Mononuclear cell (primary cell): ENCODE data around the gene RABEP1. TPM values are rescaled to one million over a fixed set of nuclear protein-coding genes. Genes with fewer than 3 reads are reported as not detected.

Source experiments
- H3K27me3 ChIP-seq: 2 replicates; pipeline ENCODE4 v1.6.0; 2011; ENCODE audit warnings: low read length, control low read depth; ENCODE audit not compliant: insufficient read depth
- H3K4me1 ChIP-seq: 2 replicates; pipeline ENCODE4 v1.5.1; 2011; ENCODE audit warnings: mild to moderate bottlenecking, low read length, control low read depth; ENCODE audit not compliant: insufficient read depth
- H3K4me3 ChIP-seq: 2 replicates; pipeline ENCODE4 v1.5.1; 2011; ENCODE audit warnings: mild to moderate bottlenecking, low read length, moderate library complexity
- H3K9me3 ChIP-seq: 2 replicates; pipeline ENCODE4 v1.5.1; 2011; ENCODE audit warnings: low read depth, mild to moderate bottlenecking, control low read depth, low read length
- total RNA-seq: library from RNA; depleted of rRNA; stranded (reverse); fragments of >200 nt; gene quantifications from one replicate; pipeline ENCODE4 v1.2.3, GENCODE V29; 2012

Gene RABEP1
- total RNA-seq, 1 donor, result 34.6 TPM

DNA sequence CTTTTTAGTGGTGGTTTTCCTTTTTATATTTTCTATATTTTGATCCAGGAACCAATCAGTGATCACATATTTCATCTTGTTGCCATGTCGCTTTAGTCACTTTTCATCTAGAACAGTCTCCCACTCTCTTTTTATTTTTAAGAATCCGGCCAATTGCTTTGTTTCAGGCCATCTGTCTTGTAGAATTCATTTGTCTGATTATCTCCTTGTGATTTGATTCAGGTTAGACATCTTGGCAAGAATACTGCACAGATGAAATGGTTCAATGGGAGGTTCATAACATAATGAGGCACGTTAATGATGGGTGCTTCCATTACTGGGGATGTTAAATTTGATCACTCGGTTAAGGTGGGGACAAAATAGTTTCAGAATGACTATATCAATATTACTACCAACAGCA, 88.3 kb downstream of the RABEP1 start:
- Histone ChIP-seq H3K27me3 (no peaks in the 10 kb centered on the region), H3K4me1 (no peaks in the 10 kb centered on the region), H3K9me3 (no peaks in the 10 kb centered on the region), H3K4me3 (no peak overlapping the region)

DNA sequence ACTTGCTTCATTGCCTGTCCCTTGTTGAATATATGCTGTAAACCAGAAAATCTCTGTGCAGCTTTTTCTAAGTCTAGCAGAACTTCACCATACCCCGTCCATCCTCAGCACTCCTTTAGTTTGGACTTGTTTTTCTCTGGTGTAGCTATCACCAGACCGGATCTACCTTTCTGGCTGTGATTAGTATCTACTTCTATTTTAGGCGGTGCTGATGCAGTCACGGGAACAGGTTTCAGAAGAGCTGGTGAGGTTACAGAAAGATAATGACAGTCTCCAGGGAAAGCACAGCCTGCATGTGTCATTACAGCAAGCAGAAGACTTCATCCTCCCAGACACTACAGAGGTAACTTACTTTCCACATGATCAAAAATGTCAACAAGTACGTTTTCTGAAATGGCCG, 91.0 kb downstream of the RABEP1 start:
- no peaks in the 10 kb centered on the region for H3K27me3 ChIP-seq
- no peaks in the 10 kb centered on the region for H3K9me3 ChIP-seq
- no peak overlapping the region for H3K4me3 ChIP-seq
- H3K4me1 ChIP-seq, result no peaks in the 10 kb centered on the region

DNA sequence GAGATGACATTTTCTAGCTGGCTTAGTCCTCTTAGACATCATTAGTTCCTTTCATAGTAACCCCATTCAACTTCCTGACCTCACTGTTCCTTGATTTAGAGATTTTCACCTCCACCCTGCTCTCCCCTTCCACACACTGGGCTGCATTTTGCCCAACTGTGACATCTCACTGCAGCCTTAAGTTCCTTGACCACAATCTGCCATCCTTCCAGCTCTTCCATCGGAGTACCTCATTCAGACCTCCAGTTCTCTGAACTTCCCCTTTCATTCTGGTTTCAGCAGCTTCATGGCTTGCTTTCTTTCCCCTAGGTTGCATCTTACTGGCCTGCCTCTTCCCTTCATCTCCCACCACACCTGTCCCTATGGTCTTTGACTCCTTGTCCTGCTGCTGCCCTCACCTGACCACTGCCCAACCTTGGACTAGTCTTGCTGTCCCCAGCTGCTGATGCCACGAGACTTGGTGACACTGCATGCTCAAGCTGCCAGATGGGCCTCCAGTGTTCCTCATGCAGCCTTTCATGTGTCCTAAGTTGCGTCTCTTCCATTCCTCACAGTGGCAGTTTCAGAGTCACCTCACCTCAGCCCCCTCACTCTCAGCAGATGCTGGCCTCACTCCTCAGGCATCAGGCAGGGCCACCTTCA, 96.6 kb downstream of the RABEP1 start:
- H3K9me3 ChIP-seq, result no peaks in the 10 kb centered on the region
- no peaks in the 10 kb centered on the region for H3K27me3 ChIP-seq

DNA sequence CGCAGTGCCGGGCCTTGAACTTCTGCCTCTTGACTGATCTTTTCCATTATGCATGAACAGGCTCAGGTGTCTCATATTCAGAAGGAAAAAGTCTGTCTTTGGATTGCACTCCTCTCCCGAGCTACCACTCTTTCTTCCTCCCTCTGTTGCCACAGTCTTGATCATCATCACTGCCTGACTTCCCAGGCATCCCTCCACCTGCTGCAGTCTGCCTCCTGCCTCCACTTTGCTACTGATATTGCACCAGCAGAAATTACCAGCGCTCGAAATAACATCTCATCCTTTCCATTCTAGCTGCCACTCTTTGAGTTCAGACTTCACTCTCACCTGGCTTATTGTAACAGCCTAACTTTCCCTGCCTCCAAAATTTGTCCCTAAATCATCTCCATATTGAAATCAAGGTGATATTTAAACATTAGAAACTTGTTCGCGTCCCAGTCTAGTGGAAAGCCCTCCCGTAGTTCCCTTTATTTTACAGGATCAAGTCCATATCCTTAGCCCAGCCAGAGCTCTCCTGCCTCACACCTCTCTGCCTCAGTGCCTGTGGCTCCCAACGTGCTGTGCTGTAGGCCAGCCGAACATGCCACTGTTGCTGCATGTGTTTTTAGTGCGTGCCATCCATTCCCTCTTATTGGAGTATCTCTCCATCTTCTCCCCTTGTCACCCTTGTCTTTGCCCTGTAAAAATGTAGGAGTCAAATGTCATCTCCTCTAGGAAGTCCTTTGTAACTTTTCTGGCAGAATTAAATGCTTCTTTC, 97.4 kb downstream of the RABEP1 start:
- H3K4me3 ChIP-seq, result no peak overlapping the region
- no peaks in the 10 kb centered on the region for H3K4me1 ChIP-seq
- H3K27me3 ChIP-seq, result no peaks in the 10 kb centered on the region
- no peaks in the 10 kb centered on the region for H3K9me3 ChIP-seq

More for the DNA sequence above, 96.6 kb downstream of the RABEP1 start:
- H3K4me3 ChIP-seq, result no peak overlapping the region
- H3K4me1 ChIP-seq, result no peaks in the 10 kb centered on the region

DNA sequence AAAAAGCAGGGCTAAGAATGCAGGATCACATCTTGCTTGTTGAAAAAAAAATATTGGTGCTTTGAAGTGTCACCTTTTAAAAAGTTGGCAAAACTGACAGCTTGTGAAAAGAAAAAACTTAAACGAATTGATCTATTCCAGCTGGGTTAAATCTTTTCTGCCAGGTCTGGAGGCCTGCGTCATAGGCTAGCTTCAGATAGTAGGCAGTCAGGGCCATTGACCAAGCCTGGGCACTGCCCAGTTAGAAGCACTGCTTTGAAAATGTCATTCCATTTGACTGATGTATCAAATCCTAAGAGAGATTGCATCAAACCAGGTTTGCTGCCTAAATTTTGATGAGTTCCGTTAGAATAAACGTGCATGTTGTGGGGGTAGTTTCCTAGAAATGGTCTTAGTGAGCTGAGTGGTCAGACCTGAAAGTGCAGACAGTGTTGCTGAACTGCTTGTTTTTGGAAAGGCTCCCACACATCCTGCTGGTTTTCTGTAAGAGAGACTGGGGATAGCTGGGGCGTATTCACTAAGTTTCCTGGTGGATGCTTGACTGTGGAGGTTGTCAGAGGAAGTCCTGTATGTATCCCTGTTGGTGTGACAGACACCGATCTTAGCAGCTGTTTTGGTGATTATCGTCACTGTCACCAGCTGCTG, 98.5 kb downstream of the RABEP1 start:
- no peak overlapping the region for H3K4me3 ChIP-seq
- H3K9me3 ChIP-seq, result no peaks in the 10 kb centered on the region
- no peaks in the 10 kb centered on the region for H3K4me1 ChIP-seq
- H3K27me3 ChIP-seq, result no peaks in the 10 kb centered on the region

DNA sequence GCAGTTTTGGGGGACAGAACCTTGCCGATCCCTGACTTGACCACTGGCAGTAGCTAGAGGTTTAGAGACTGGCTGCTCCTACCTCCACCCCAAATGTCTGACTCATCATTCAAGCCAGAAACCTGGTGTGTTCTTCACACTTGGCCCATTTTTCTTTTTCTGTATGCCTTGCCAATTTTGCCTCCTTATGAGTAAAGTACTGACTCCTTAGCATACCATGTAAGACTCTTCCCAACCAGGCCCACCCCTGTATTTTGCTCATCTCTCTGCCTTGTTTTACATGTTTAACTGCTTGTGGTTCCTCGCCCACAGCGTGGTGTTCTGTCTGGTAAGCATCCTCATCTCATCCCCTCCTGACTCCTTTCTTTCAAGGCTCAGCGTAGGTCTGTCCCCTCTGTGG, 99.5 kb downstream of the RABEP1 start:
- no peaks in the 10 kb centered on the region for H3K4me1 ChIP-seq
- no peak overlapping the region for H3K4me3 ChIP-seq
- H3K9me3 ChIP-seq, result no peaks in the 10 kb centered on the region
- no peaks in the 10 kb centered on the region for H3K27me3 ChIP-seq

DNA sequence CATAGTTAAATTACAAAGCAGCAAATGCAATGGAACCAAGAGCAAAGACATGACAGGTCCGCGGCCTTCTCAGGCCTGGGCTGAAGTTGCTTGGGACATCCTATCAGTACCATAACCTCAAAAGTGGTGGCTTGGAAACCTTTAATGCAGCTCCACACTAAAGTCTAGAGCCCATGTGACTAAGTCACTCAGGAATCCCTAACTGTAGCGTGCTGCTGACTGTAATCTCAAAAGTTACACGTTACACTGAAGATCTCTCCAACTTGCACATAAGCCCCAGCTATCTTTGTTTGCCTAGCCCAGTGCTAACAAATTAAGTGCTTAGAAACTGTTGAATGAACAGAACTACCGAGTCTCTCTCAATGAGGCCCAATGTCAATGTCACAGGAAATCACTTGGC, 109.6 kb downstream of the RABEP1 start:
- Histone ChIP-seq H3K27me3 (no peaks in the 10 kb centered on the region), H3K9me3 (no peaks in the 10 kb centered on the region), H3K4me1 (no peaks in the 10 kb centered on the region), H3K4me3 (no peak overlapping the region)

DNA sequence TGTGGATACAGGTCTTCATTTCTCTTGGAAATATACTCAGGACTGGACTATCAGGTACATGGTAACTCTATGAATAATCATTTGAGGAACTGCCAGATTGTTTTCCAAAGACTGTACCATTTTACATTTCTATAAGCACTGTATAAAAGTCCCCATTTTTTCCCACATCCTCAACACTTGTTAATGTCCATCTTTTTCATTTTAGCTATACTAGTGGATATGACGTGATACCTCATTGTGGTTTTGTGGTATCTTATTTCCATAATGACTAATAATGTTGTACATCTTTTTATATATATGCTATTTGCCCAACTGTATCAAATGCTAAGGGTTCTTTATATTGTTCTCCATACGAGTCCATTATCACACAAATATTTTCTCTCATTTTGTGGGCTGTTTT, 114.5 kb downstream of the RABEP1 start:
- H3K4me3 ChIP-seq, result no peak overlapping the region
- H3K27me3 ChIP-seq, result no peaks in the 10 kb centered on the region
- no peaks in the 10 kb centered on the region for H3K9me3 ChIP-seq
- no peaks in the 10 kb centered on the region for H3K4me1 ChIP-seq

DNA sequence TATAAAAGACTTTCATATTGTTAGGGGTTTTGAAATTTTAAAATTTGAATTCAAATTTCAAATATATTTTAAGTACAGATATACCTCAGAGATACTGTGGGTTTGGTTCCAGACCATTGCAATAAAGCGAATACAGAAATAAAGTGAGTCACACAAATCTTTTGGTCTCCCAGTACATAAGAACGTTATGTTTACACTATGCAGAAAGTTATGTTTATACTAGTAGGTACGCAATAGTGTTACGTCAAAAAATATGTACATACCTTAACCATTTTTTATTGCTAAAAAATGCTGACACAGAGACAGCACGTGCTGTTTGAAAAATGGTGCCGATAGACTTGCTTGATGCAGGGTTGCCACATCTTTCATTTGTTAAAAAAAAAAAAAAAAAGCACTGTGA, 117.7 kb downstream of the RABEP1 start:
- Histone ChIP-seq H3K27me3 (no peaks in the 10 kb centered on the region), H3K4me1 (no peaks in the 10 kb centered on the region), H3K4me3 (no peak overlapping the region), H3K9me3 (no peaks in the 10 kb centered on the region)

DNA sequence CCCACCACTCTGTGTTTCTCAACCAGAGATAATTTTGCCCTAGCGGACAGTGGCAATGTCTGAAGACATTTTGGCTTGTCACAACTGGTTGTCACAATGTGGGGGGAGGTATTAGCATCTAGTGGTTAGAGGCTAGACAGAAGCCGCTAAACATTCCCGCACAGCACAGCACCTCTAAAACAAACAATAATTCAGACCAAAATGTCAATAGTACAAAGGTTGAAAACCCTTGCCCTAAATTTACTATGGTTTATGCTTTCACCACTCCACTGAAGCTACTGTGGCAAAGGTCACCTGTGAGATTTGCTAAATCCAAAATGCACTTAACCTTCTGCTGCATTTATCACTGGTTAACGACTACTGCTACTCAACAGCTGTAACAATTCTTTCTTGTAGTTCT, 123.3 kb downstream of the RABEP1 start:
- no peaks in the 10 kb centered on the region for H3K9me3 ChIP-seq
- no peaks in the 10 kb centered on the region for H3K27me3 ChIP-seq
- H3K4me1 ChIP-seq, result no peaks in the 10 kb centered on the region
- H3K4me3 ChIP-seq, result no peak overlapping the region

DNA sequence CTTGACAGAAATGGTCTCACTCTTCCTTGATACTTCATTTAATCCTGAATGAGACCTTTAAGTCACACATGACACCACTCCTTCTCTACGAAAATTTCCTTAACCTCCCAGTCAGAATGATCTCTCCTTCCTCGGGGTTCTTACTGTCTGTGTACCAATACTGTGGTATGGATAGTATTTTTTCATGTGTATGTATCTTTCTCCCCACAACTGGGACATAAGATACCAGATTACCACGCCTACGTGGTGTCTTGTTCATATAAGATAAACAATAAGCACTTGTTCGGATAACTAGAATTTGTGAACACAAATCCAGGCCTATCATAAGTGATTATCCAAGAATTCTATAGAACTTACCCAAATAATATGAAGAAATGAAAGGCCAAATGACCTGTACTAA, 126.1 kb downstream of the RABEP1 start:
- Histone ChIP-seq H3K27me3 (no peaks in the 10 kb centered on the region), H3K4me1 (peaks cover 11% of the 10 kb centered on the region)

DNA sequence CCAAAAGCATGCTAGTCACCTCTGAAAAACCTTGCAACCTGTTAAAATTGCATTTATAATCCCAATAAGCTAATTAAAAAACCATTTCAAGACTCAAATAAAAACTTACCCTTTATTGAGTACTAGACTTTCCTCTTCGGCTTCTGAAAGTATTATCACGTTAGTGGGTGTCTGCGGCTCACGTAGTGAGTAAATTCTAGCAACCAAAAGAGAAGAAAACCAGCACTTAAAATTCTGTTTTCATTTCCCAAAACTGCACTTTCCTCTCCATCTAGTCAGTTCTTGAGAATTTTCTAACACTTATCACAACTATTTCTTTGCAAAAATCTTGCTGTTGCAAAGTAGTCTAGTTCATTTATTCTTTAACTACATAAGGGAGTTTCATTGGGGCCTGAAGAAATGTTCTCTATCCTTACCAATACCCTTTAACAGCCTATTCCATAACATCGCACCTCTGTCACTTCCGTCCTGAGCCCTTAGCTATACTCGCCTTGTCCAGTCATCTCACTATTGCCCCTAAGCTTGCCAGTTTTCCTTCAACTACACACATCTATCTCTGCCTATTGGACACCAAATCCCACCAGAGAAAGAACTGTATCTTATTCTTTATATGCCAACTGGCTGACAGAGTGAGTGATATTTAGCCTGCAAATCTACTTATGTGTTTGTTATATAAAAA, 128.6 kb downstream of the RABEP1 start:
- Histone ChIP-seq H3K9me3 (no peaks in the 10 kb centered on the region), H3K27me3 (no peaks in the 10 kb centered on the region), H3K4me3 (no peak overlapping the region), H3K4me1 (peaks cover 20% of the 10 kb centered on the region)

More for the DNA sequence above, 126.1 kb downstream of the RABEP1 start:
- H3K9me3 ChIP-seq, result no peaks in the 10 kb centered on the region
- no peak overlapping the region for H3K4me3 ChIP-seq

DNA sequence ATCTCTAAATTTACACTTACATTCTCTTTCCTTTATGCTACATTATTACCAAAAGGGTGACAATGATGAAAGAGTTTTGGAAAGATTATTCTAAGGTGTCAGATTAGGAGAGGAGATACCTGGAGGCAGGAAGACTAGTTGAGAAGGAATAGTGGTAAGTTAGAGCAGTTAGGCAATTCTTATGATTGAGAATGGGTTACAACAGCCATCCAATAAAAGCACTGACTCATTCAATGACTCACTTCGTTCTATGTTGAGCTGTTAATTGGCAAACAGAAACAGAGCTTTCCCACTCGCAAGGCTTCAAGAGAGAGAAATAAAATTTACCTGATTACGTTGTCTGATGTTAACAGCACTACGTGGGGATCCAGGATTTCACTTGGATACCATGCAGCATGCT, 131.6 kb downstream of the RABEP1 start:
- Histone ChIP-seq H3K9me3 (no peaks in the 10 kb centered on the region), H3K4me3 (no peak overlapping the region), H3K4me1 (peaks cover 41% of the 10 kb centered on the region), H3K27me3 (no peaks in the 10 kb centered on the region)

DNA sequence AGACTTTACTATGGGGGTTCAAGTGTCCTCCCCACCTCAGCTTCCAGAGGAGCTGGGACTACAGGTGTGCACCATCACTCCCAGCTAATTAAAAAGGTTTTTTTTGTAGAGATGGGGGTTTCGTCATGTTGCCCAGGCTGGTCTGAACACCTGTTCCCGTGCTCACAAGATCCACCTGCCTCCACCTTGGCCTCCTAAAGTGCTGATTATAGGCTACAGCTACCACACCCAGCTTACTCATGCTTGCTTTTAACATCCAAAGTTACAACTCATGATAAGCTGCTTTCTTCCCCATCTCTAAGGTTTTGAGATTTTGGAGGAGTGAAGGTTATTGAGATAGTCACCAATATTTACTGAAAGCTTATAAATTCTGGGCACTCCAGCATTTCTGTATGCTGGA, 134.8 kb downstream of the RABEP1 start:
- Histone ChIP-seq H3K27me3 (no peaks in the 10 kb centered on the region), H3K4me3 (no peak overlapping the region), H3K9me3 (no peaks in the 10 kb centered on the region), H3K4me1 (peaks cover 53% of the 10 kb centered on the region)

DNA sequence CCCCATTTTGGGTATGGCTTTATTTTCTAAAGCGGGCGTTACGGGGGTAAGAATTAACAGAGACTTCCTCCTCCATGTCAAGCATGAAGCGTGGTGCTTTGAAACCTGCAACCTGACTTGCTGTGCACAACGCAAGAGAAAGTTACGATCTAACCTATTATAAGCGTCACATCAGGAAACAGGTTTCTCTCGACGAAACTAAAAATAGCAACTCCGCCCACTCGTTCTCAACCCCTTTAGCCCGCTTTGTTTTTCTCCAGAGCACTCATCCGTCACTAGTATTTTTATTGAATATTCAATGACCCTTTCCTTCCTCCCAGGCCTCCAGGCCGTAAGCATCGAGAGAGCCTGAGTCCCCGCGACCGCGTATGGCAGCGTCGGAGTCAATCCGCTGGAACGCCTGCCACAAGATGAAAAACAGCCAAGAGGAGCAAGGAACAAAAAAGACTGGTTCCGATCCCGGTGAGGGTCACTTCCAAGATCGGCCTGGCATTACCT, 136.8 kb downstream of the RABEP1 start:
- H3K4me1 ChIP-seq, result peaks cover 38% of the 10 kb centered on the region
- no peaks in the 10 kb centered on the region for H3K27me3 ChIP-seq
- no peaks in the 10 kb centered on the region for H3K9me3 ChIP-seq
- H3K4me3 ChIP-seq, result peak overlapping the region; percentile 64
